ENCODE data around the gene SAE1. TPM values are rescaled to one million over a fixed set of nuclear protein-coding genes. Genes with fewer than 3 reads are reported as not detected.
A peak's percentile ranks its signal among the peaks of the same experiment; 100 is the strongest.

SAE1 gene
- total and polyA plus RNA-seq, 10 of the 15 experiments (the other 5 are each of a cell fraction or from before 2014, with no cell fraction given): 62.0 to 246 (median 148) TPM

GRCh38 chr19:47109541-47110375, 20.9 kb upstream of the SAE1 start (continued):
- TF ChIP-seq GABPA (IDR thresholded peaks at IDR 0.05; ENCODE audit: low read depth): no peak
- TF ChIP-seq POLR2AphosphoS2 (IDR thresholded peaks at IDR 0.05; ENCODE audit: low read depth, low read length): no peak
- peak; percentile 37; the same call in 1 of the 2 replicates for TF ChIP-seq TAF1 (IDR thresholded peaks at IDR 0.05; ENCODE audit: borderline replicate concordance, low read depth, low read length)
- TF ChIP-seq HDGF (IDR thresholded peaks at IDR 0.05): no peak
- TF ChIP-seq CUX1 (IDR thresholded peaks at IDR 0.05; ENCODE audit: insufficient replicate concordance, low read depth, low read length): no peak
- 0 out of 2 replicates have a peak, but pooled peaks have one; percentile 27 for TF ChIP-seq NBN (IDR thresholded peaks at IDR 0.05)
- no peak for TF ChIP-seq MEF2A (IDR thresholded peaks at IDR 0.05; ENCODE audit: insufficient read depth, low read depth, low read length)
- TF ChIP-seq SKIL (IDR thresholded peaks at IDR 0.05; ENCODE audit: low read depth, poor library complexity, severe bottlenecking): no peak
- no peak for TF ChIP-seq E2F8 (IDR thresholded peaks at IDR 0.05; ENCODE audit: low read depth, partially characterized antibody)
- TF ChIP-seq BCL11A (IDR thresholded peaks at IDR 0.05; ENCODE audit: low read depth, low read length): no peak
- peak; percentile 70 for TF ChIP-seq CREM (IDR thresholded peaks at IDR 0.05; ENCODE audit: low read depth)
- TF ChIP-seq BMI1 (IDR thresholded peaks at IDR 0.05; ENCODE audit: borderline replicate concordance): no peak
- TF ChIP-seq ZZZ3 (IDR thresholded peaks at IDR 0.05; ENCODE audit: control insufficient read depth, insufficient read length, low read depth): no peak
- no peak for TF ChIP-seq ESRRA (IDR thresholded peaks at IDR 0.05; ENCODE audit: low read length)
- no peak for TF ChIP-seq KLF5 (IDR thresholded peaks at IDR 0.05; ENCODE audit: partially characterized antibody)
- no peak for TF ChIP-seq RAD21 (IDR thresholded peaks at IDR 0.05; ENCODE audit: insufficient read depth, low read depth, low read length)
- no peak for TF ChIP-seq ZNF274 (IDR thresholded peaks at IDR 0.05; ENCODE audit: insufficient read depth, insufficient read length)
- TF ChIP-seq RFX5 (IDR thresholded peaks at IDR 0.05; ENCODE audit: low read depth, low read length): no peak
- no peak for TF ChIP-seq SIX5 (IDR thresholded peaks at IDR 0.05; ENCODE audit: low read depth, low read length, severe bottlenecking)
- no peak for TF ChIP-seq SPI1 (IDR thresholded peaks at IDR 0.05; ENCODE audit: borderline replicate concordance, insufficient read depth, low read depth, low read length)
- no peak for TF ChIP-seq IRF4 (IDR thresholded peaks at IDR 0.05; ENCODE audit: low read depth, low read length)

Data from GM12878 (cell line).